Endothelial cell of umbilical vein (primary cell): ENCODE data around the gene GDI1. TPM values are rescaled to one million over a fixed set of nuclear protein-coding genes. Genes with fewer than 3 reads are reported as not detected.

ENCODE experiments used
- BruUV-seq: library from RNA; stranded (reverse); fragments of 400-500 nt; replicated peaks from 2 replicates; lab custom pipeline; 2021; lab: Mats Ljungman, UMichigan
- CTCF ChIA-PET: fragments of 300-600, 350-600 bp; sonication (Branson Sonifier 250); formaldehyde crosslinking; loops from one replicate; lab custom pipeline; 2021; ENCODE audit warnings: antibody characterized with exemption, inconsistent platforms; lab: Charles Lee
- POLR2A ChIA-PET: fragments of 300-600, 350-600 bp; sonication (Branson Sonifier 250); formaldehyde crosslinking; loops from one replicate; lab custom pipeline; 2021; ENCODE audit warnings: antibody characterized with exemption, inconsistent platforms; lab: Charles Lee
- DNase-seq: peaks from one replicate; pipeline ENCODE4 v3.0.0-alpha.2; 2011; ENCODE audit warnings: low read depth, low spot score
- FAIRE-seq: peaks from 2 replicates; lab custom pipeline; 2011; peaks lifted over from hg19 to GRCh38; lab: Jason Lieb, UNC
- H2AFZ ChIP-seq: 2 replicates; pipeline ENCODE4 v1.6.0; 2012; ENCODE audit warnings: low read depth, low read length, control low read depth, inconsistent platforms
- H3K27ac ChIP-seq: 2 replicates; pipeline ENCODE4 v1.5.1; 2011; ENCODE audit warnings: low read depth, mild to moderate bottlenecking, control low read depth, low read length, moderate library complexity; ENCODE audit not compliant: insufficient read depth
- H3K27me3 ChIP-seq, 2 experiments: 2 replicates each; pipeline versions ENCODE4 v1.6.0 to v1.6.1; 2011; ENCODE audit warnings: low read length in 2 of 2, mixed read lengths in 1 of 2; ENCODE audit not compliant: control insufficient read depth in 2 of 2, insufficient read depth in 2 of 2
- H3K36me3 ChIP-seq, 2 experiments: 2 replicates in 1 of 2; 3 replicates in 1 of 2; pipeline ENCODE4 v1.5.1; 2011; ENCODE audit warnings: low read length in 2 of 2, mild to moderate bottlenecking in 1 of 2, moderate library complexity in 1 of 2; ENCODE audit not compliant: control insufficient read depth in 2 of 2, insufficient read depth in 2 of 2; ENCODE audit errors: extremely low read depth in 1 of 2
- H3K4me1 ChIP-seq: 3 replicates; pipeline ENCODE4 v1.5.1; 2011; ENCODE audit warnings: mild to moderate bottlenecking, low read length; ENCODE audit not compliant: control insufficient read depth, insufficient read depth; ENCODE audit errors: extremely low read depth
- H3K4me2 ChIP-seq: 2 replicates; pipeline ENCODE4 v1.6.1; 2011; ENCODE audit warnings: low read length, control low read depth, mixed read lengths; ENCODE audit not compliant: insufficient read depth
- H3K4me3 ChIP-seq, 3 experiments: fragments of 200-600 bp in 1 of 3; sonication (generic), shearing (Covaris generic) in 1 of 3; replicated peaks in 1 of 3; 2 replicates each; pipeline ENCODE4 v1.5.1; 2011 to 2016; ENCODE audit warnings: control low read depth in 3 of 3, low read length in 3 of 3, mild to moderate bottlenecking in 2 of 3, inconsistent platforms in 1 of 3, low read depth in 1 of 3, moderate library complexity in 1 of 3; ENCODE audit not compliant: insufficient read depth in 1 of 3
- H3K79me2 ChIP-seq: 2 replicates; pipeline ENCODE4 v1.6.0; 2012; ENCODE audit warnings: low read length, inconsistent platforms; ENCODE audit not compliant: control insufficient read depth, insufficient read depth
- H3K9ac ChIP-seq: replicated peaks from 2 replicates; pipeline ENCODE3; 2011; ENCODE audit warnings: low read length, control low read depth; ENCODE audit not compliant: insufficient read depth; ENCODE audit errors: extremely low read depth
- H3K9me1 ChIP-seq: replicated peaks from 3 replicates; pipeline ENCODE4 v1.6.0; 2011; ENCODE audit warnings: mild to moderate bottlenecking, low read length; ENCODE audit not compliant: control insufficient read depth, insufficient read depth; ENCODE audit errors: extremely low read depth
- H3K9me3 ChIP-seq: replicated peaks from 2 replicates; pipeline ENCODE4 v1.5.1; 2012; ENCODE audit warnings: low read length, inconsistent platforms; ENCODE audit not compliant: control insufficient read depth, insufficient read depth
- H4K20me1 ChIP-seq: replicated peaks from 2 replicates; pipeline ENCODE3; 2011; ENCODE audit warnings: mild to moderate bottlenecking, low read length; ENCODE audit not compliant: control insufficient read depth, insufficient read depth; ENCODE audit errors: extremely low read depth
- EZH2 ChIP-seq: IDR thresholded peaks from 2 replicates; pipeline ENCODE4 v1.6.1; 2012; ENCODE audit warnings: borderline replicate concordance, low read depth, mild to moderate bottlenecking, moderate library complexity, low read length, inconsistent platforms; ENCODE audit not compliant: severe bottlenecking
- FOS ChIP-seq: IDR thresholded peaks from 2 replicates; pipeline ENCODE4 v1.6.1; 2011; ENCODE audit warnings: mild to moderate bottlenecking, low read length, moderate library complexity, borderline replicate concordance; ENCODE audit not compliant: insufficient read depth
- GATA2 ChIP-seq: IDR thresholded peaks from 2 replicates; pipeline ENCODE4 v1.7.0; 2011; ENCODE audit warnings: low read depth, mild to moderate bottlenecking, moderate library complexity, mixed read lengths, low read length; ENCODE audit not compliant: insufficient read length, insufficient read depth
- JUN ChIP-seq: IDR thresholded peaks from 2 replicates; pipeline ENCODE4 v1.6.1; 2011; ENCODE audit warnings: borderline replicate concordance, low read depth; ENCODE audit not compliant: insufficient read length, insufficient read depth
- MYC ChIP-seq: IDR thresholded peaks from one replicate; pipeline ENCODE4 v1.6.1; 2011; ENCODE audit warnings: mild to moderate bottlenecking, low read depth, low read length
- POLR2A ChIP-seq: IDR thresholded peaks from 2 replicates; pipeline ENCODE4 v1.6.1; 2012; ENCODE audit warnings: low read depth, mild to moderate bottlenecking, control low read depth, low read length
- POLR2AphosphoS5 ChIP-seq: IDR thresholded peaks from 2 replicates; pipeline ENCODE4 v1.6.1; 2012; ENCODE audit warnings: low read depth, mild to moderate bottlenecking, control low read depth, low read length, moderate library complexity; ENCODE audit not compliant: insufficient read depth
- dilution Hi-C: fragments of 300-500 bp; cut with MboI; formaldehyde crosslinking; loops from one replicate; pipeline ENCODE4 v1.15.0; 2019; ENCODE audit warnings: low sequenced_read_pairs; ENCODE audit not compliant: extremely low pct_ligation_motif_present
- intact Hi-C: fragments of 100-400 bp; cut with micrococcal nuclease; formaldehyde crosslinking; loops from one replicate; pipeline ENCODE4 v1.10.0; 2022
- polyA plus RNA-seq, 4 experiments: library from polyadenylated mRNA; depleted of rRNA in 3 of 4; stranded (reverse) in 3 of 4; unstranded in 1 of 4; fragments of >200 nt; gene quantifications; 2 replicates each; pipeline versions ENCODE4 v1.2.1 to v1.2.3, GENCODE V29; 2011 to 2012; ENCODE audit warnings: missing spikeins in 1 of 4
- total RNA-seq: library from RNA; stranded (reverse); gene quantifications from 2 replicates; pipeline ENCODE4 v1.2.3, GENCODE V29; 2021
- TF ChIP-seq, protein P1 (sequence below): IDR thresholded peaks from 2 replicates; pipeline ENCODE4 v1.6.1; 2011; ENCODE audit not compliant: insufficient read depth, insufficient read length
- TF ChIP-seq, protein P2 (sequence below), 2 donors: IDR thresholded peaks; 1 replicate in 1 of 2; 2 replicates in 1 of 2; pipeline ENCODE4 v1.5.1; 2011; ENCODE audit warnings: low read length in 2 of 2, mild to moderate bottlenecking in 2 of 2, moderate library complexity in 2 of 2, control low read depth in 1 of 2, inconsistent platforms in 1 of 2, low read depth in 1 of 2; ENCODE audit not compliant: insufficient read depth in 1 of 2; ENCODE audit errors: extremely low read depth in 1 of 2

The GDI1 gene
- total and polyA plus RNA-seq, 2 donors (not counting 3 experiments of a cell fraction or from before 2014, with no cell fraction given): 128 to 247 TPM

DNA sequence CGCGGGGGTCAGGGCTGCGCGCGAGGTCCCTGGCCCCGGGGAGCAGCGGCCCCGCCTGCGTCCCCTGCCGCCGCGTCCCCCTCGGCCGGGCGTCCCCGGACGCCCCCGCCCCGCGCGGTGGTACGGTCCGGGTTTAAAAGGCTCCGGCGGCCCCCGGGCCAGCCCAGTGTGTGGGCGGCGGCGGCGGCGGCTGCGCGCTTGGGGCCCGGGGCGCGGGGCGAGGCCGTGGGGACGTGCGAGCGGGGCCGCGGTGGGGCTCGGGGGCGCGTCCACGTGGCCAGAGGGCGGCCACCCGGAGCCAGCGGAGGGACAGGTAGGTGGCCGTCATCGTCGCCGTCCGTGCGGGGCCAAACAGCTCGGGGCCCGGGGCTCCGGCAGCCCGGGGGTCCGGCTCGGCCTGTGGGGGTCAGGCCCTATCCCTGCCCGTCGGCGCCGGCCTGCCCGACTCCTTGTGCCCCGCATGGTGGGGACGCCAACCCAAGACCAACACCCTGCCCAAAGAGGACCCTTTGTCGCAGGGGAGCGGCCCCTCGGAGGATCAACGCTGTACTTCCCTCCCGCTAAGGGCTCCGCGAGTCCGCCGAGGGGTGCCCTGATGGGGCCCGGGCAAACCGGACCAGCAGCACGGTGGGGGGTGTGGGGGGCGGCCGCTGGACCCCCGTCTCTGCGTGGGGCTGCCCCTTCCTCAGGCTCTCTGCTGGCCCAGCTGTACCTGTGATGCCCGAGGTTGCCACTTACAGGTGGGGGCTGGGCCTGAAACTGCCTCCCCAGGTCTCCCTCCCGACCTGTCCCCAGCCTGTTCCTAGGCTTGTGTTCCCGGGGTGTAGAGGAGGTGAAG lies 21.4 kb downstream of the GDI1 start, which contains the start of gene PLXNA3:
Gene PLXNA3, plus strand, starts transcription at position 166 of the 838 bp plus-strand sequence. CDS start 1,903 bp downstream, outside the sequence.
- Histone ChIP-seq H3K27ac (no peak within 1 kb of the TSS), H4K20me1 (no peaks in the 10 kb centered on the region), H3K4me2 (peak within 1 kb of the TSS; percentile 70), H3K79me2 (peaks cover 25% of the 10 kb centered on the region), H3K4me1 (peaks cover 7% of the 10 kb centered on the region), H3K36me3 (peaks cover 0 to 5% of the 10 kb centered on the region in 2 experiments), H3K4me3 (peak within 1 kb of the TSS; percentile 73 to 81 (median 76)), H3K27me3 (no peaks in the 10 kb centered on the region), H3K9me3 (no peaks in the 10 kb centered on the region), H3K9me1 (no peaks in the 10 kb centered on the region), H2AFZ (peak within 1 kb of the TSS; percentile 66), H3K9ac (peak within 1 kb of the TSS; percentile 57)
- TF ChIP-seq POLR2A (peak; percentile 72), FOS (no peak), JUN (no peak), GATA2 (no peak), POLR2AphosphoS5 (peak; percentile 77), MYC (no peak), EZH2 (no peak)
- TF ChIP-seq, protein P1, sequence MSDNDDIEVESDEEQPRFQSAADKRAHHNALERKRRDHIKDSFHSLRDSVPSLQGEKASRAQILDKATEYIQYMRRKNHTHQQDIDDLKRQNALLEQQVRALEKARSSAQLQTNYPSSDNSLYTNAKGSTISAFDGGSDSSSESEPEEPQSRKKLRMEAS: no peak
- TF ChIP-seq, protein P2, sequence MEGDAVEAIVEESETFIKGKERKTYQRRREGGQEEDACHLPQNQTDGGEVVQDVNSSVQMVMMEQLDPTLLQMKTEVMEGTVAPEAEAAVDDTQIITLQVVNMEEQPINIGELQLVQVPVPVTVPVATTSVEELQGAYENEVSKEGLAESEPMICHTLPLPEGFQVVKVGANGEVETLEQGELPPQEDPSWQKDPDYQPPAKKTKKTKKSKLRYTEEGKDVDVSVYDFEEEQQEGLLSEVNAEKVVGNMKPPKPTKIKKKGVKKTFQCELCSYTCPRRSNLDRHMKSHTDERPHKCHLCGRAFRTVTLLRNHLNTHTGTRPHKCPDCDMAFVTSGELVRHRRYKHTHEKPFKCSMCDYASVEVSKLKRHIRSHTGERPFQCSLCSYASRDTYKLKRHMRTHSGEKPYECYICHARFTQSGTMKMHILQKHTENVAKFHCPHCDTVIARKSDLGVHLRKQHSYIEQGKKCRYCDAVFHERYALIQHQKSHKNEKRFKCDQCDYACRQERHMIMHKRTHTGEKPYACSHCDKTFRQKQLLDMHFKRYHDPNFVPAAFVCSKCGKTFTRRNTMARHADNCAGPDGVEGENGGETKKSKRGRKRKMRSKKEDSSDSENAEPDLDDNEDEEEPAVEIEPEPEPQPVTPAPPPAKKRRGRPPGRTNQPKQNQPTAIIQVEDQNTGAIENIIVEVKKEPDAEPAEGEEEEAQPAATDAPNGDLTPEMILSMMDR (IDR thresholded peaks at IDR 0.05; ENCODE audit: extremely low read depth in 1 of 2, insufficient read depth in 1 of 2, low read depth in 1 of 2, low read length in 2 of 2): no peak
- intact Hi-C loops: loop anchor here (2.0 kb wide), 1 partner anchor 20 kb away; the partner anchor contains the start of gene LAGE3
- FAIRE-seq (no peak), DNase-seq (no peak)
- POLR2A ChIA-PET: interaction anchor here (0.7 to 1.4 kb wide), 3 partner anchors 12 to 61 kb away, joined by 3 to 4 read pairs (median 3); partner anchors contain the start of gene SLC10A3
- CTCF ChIA-PET: interaction anchor here (1.1 to 2.9 kb wide), 3 partner anchors 14 to 85 kb away, joined by 3 to 8 read pairs (median 4); no protein-coding TSS in a partner anchor
- dilution Hi-C loops: no loop called here
- TSS peak; percentile 9 for BruUV-seq
